Osteoblast (primary cell): ENCODE results near the gene DTX1. TPM values are rescaled to one million over a fixed set of nuclear protein-coding genes. Genes with fewer than 3 reads are reported as not detected.

ENCODE experiments used
- DNase-seq: peaks from one replicate; pipeline ENCODE4 v3.0.0; 2011; ENCODE audit warnings: low spot score, mixed read lengths; ENCODE audit not compliant: insufficient read length; ENCODE audit errors: missing footprints
- H2AFZ ChIP-seq: 2 replicates; pipeline ENCODE4 v1.6.0; 2011; ENCODE audit warnings: mild to moderate bottlenecking, low read length
- H3K27ac ChIP-seq: 2 replicates; pipeline ENCODE4 v1.5.1; 2011; ENCODE audit warnings: mild to moderate bottlenecking, low read depth, low read length, moderate library complexity
- H3K27me3 ChIP-seq: 2 replicates; pipeline ENCODE4 v1.6.0; 2012; ENCODE audit warnings: mild to moderate bottlenecking, control low read depth, inconsistent platforms, low read length, moderate library complexity; ENCODE audit not compliant: insufficient read depth
- H3K36me3 ChIP-seq: 2 replicates; pipeline ENCODE4 v1.5.1; 2011; ENCODE audit warnings: mild to moderate bottlenecking, low read length, control low read depth, moderate library complexity; ENCODE audit not compliant: insufficient read depth
- H3K4me1 ChIP-seq: 2 replicates; pipeline ENCODE4 v1.5.1; 2011; ENCODE audit warnings: mild to moderate bottlenecking, low read length, control low read depth, moderate library complexity; ENCODE audit not compliant: insufficient read depth
- H3K4me2 ChIP-seq: 2 replicates; pipeline ENCODE4 v1.6.0; 2011; ENCODE audit warnings: mild to moderate bottlenecking, low read length; ENCODE audit not compliant: insufficient read depth
- H3K4me3 ChIP-seq: fragments of 200-600 bp; sonication (generic); 3 replicates; pipeline ENCODE4 v1.5.1; 2012; ENCODE audit warnings: mild to moderate bottlenecking, low read length, inconsistent platforms; ENCODE audit not compliant: insufficient read depth
- H3K79me2 ChIP-seq: 2 replicates; pipeline ENCODE4 v1.6.0; 2012; ENCODE audit warnings: mild to moderate bottlenecking, low read length, control low read depth, inconsistent platforms; ENCODE audit not compliant: insufficient read depth
- H3K9me3 ChIP-seq: 2 replicates; pipeline ENCODE4 v1.5.1; 2011; ENCODE audit warnings: low read depth, low read length, control low read depth
- H4K20me1 ChIP-seq: 2 replicates; pipeline ENCODE4 v1.6.0; 2012; ENCODE audit warnings: mild to moderate bottlenecking, low read length, control low read depth; ENCODE audit not compliant: insufficient read depth
- total RNA-seq: library from RNA; depleted of rRNA; stranded (reverse); fragments of >200 nt; gene quantifications from 2 replicates; pipeline ENCODE4 v1.2.3, GENCODE V29; 2012
- TF ChIP-seq, protein P1 (sequence below): IDR thresholded peaks from 2 replicates; pipeline ENCODE4 v1.5.1; 2011; ENCODE audit warnings: mild to moderate bottlenecking, low read depth, low read length, moderate library complexity; ENCODE audit errors: extremely low read depth

Gene DTX1
- total RNA-seq, 1 donor = under 0.01 TPM

DNA sequence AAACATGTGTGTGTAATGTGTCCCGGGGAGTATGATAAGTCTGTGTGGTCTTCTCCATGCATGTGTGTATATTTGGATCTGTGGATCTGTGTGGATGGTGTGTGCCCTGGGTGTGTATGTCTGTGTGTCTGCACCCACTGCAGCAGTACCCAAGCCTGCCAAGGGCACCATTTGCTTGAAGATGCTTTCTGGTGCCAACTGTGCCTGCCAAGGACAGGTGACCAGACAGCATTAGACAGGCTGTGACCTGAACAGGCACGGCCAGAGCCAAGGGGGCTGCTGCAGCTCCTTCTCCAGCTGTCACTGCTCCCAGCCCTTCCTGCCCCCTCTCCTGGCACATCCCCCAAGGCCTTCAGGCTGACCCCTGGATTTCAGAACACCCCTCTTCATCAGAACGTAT is 35.0 kb downstream of the DTX1 start:
- Histone ChIP-seq H3K27me3 (peaks cover 5% of the 10 kb centered on the region), H3K36me3 (no peaks in the 10 kb centered on the region), H3K9me3 (no peaks in the 10 kb centered on the region), H4K20me1 (no peaks in the 10 kb centered on the region), H3K4me3 (no peak overlapping the region), H3K4me2 (no peak overlapping the region), H3K79me2 (no peaks in the 10 kb centered on the region), H2AFZ (no peak overlapping the region), H3K4me1 (no peaks in the 10 kb centered on the region), H3K27ac (no peak overlapping the region)
- TF ChIP-seq, protein P1, sequence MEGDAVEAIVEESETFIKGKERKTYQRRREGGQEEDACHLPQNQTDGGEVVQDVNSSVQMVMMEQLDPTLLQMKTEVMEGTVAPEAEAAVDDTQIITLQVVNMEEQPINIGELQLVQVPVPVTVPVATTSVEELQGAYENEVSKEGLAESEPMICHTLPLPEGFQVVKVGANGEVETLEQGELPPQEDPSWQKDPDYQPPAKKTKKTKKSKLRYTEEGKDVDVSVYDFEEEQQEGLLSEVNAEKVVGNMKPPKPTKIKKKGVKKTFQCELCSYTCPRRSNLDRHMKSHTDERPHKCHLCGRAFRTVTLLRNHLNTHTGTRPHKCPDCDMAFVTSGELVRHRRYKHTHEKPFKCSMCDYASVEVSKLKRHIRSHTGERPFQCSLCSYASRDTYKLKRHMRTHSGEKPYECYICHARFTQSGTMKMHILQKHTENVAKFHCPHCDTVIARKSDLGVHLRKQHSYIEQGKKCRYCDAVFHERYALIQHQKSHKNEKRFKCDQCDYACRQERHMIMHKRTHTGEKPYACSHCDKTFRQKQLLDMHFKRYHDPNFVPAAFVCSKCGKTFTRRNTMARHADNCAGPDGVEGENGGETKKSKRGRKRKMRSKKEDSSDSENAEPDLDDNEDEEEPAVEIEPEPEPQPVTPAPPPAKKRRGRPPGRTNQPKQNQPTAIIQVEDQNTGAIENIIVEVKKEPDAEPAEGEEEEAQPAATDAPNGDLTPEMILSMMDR = no peak
- no peak for DNase-seq

DNA sequence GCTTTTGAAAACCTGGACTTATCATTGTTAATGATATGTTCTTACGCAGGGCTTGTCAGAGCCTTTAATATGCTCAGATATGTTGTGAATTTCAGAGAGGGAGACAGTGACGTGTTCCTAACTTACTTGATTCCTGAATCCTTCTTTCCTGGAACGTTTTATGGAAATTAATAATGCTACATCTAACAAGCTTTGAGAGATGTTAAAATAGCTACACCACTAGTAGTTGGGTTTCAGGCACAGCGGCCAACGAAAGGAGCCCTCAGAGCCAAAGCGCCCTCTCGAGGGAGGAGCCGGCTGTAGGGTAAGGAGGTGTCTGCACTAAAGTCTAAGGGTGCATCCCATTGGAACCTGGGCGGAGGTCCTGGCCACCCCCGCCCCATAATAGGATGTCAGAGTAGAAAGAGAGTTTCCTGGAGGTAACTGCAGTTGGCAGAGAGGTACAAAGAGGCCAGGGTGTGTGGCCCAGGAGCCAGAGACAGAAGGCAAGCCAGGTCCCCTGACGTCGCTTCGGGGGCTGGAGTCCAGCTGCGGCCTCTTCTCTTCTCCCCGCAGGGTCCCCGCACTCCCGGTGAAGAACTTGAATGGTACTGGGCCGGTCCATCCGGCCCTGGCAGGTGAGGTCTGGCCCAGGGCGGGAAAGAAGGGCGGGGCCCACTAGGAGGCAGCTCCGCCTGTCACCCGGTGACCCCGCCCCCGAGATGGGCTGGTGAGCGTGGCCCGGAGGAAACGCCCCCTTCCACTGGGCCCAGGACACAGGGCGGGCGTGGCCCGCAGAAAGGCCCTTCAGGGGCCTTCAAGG is 36.3 kb downstream of the DTX1 start:
- TF ChIP-seq, protein P1 = no peak
- Histone ChIP-seq H3K9me3 (no peaks in the 10 kb centered on the region), H3K4me3 (no peak overlapping the region), H3K27ac (no peak overlapping the region), H3K79me2 (no peaks in the 10 kb centered on the region), H4K20me1 (no peaks in the 10 kb centered on the region), H3K4me2 (no peak overlapping the region), H2AFZ (no peak overlapping the region), H3K4me1 (no peaks in the 10 kb centered on the region), H3K27me3 (peaks cover 5% of the 10 kb centered on the region), H3K36me3 (no peaks in the 10 kb centered on the region)
- no peak for DNase-seq

DNA sequence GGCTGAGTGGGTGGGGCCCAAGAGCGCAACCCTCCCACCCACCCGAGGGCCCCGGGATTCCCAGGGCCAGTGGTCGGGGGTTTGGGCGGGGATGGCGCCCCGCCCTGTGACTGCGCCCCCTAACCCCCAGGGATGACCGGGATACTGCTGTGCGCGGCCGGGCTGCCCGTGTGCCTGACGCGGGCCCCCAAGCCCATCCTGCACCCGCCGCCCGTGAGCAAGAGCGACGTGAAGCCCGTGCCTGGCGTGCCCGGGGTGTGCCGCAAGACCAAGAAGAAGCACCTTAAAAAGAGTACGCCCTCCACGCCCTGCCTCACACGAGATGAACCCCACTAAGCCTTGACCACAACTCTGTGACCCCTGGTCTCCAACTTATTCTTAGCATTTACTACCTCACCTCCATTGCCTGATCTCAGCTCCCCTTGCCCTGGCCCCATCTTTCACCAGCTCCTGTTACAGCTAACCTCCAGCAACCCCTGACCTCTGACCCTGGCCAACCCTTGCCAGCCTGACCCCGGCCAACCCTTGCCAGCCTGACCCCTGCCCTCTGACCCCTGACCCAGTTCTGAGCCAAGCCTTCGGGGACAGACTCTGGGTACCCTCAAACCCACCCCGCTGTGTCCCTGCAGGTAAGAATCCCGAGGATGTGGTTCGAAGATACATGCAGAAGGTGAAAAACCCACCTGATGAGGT is 37.0 kb downstream of the DTX1 start:
- H3K4me2 ChIP-seq = no peak overlapping the region
- H3K4me3 ChIP-seq = no peak overlapping the region
- no peaks in the 10 kb centered on the region for H4K20me1 ChIP-seq
- H3K27me3 ChIP-seq = peaks cover 5% of the 10 kb centered on the region
- H3K27ac ChIP-seq = no peak overlapping the region
- H3K4me1 ChIP-seq = no peaks in the 10 kb centered on the region
- DNase-seq = peak; percentile 37
- no peaks in the 10 kb centered on the region for H3K9me3 ChIP-seq
- TF ChIP-seq, protein P1 = no peak
- no peaks in the 10 kb centered on the region for H3K79me2 ChIP-seq
- H2AFZ ChIP-seq = no peak overlapping the region
- H3K36me3 ChIP-seq = no peaks in the 10 kb centered on the region

DNA sequence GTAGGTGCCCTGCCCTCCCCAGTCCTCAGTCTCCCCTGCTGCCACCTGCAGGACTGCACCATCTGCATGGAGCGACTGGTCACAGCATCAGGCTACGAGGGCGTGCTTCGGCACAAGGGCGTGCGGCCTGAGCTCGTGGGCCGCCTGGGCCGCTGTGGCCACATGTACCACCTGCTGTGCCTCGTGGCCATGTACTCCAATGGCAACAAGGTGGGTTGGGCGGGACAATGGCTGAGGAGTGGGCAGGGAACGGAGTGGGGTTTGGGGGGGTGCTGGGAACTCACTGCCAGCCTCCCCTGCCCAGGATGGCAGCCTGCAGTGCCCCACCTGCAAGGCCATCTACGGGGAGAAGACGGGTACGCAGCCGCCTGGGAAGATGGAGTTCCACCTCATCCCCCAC is 38.2 kb downstream of the DTX1 start:
- DNase-seq = peak; percentile 64
- no peaks in the 10 kb centered on the region for H3K79me2 ChIP-seq
- H3K4me2 ChIP-seq = no peak overlapping the region
- TF ChIP-seq, protein P1 = no peak
- peaks cover 5% of the 10 kb centered on the region for H3K27me3 ChIP-seq
- no peak overlapping the region for H2AFZ ChIP-seq
- H3K36me3 ChIP-seq = no peaks in the 10 kb centered on the region
- H3K4me1 ChIP-seq = no peaks in the 10 kb centered on the region
- no peaks in the 10 kb centered on the region for H3K9me3 ChIP-seq
- no peak overlapping the region for H3K4me3 ChIP-seq
- no peaks in the 10 kb centered on the region for H4K20me1 ChIP-seq
- H3K27ac ChIP-seq = no peak overlapping the region
